Activated naive CD8-positive, alpha-beta T cell treated with anti-CD3 and anti-CD28 coated beads, Interleukin-2, amount 10 ng/mL, durations not matched to agents 7 days and 5 days (primary cell): ENCODE data around the gene LRRC8B. TPM values are rescaled to one million over a fixed set of nuclear protein-coding genes. Genes with fewer than 3 reads are reported as not detected.

Experiments used
- ATAC-seq: fragments of 150-1000 bp; cut with Tn5 transposase; one replicate; pipeline ENCODE4 v1.10.0; 2021; ENCODE audit warnings: low read depth, moderate library complexity
- POLR2A ChIA-PET: fragments of 350-600 bp; sonication (Branson Sonifier 250); formaldehyde crosslinking; loops from one replicate; lab custom pipeline; 2021; ENCODE audit warnings: antibody characterized with exemption; lab: Charles Lee
- DNase-seq: peaks from one replicate; pipeline ENCODE4 v3.0.0; 2021
- H3K27ac Mint-ChIP-seq: one replicate; pipeline ENCODE4 v1.8.0; 2022; ENCODE audit warnings: mild to moderate bottlenecking, mixed read lengths
- H3K27me3 Mint-ChIP-seq: one replicate; pipeline ENCODE4 v1.8.0; 2022; ENCODE audit warnings: mild to moderate bottlenecking, moderate library complexity, mixed read lengths
- H3K36me3 Mint-ChIP-seq: one replicate; pipeline ENCODE4 v1.8.0; 2021; ENCODE audit warnings: mild to moderate bottlenecking, mixed read lengths
- H3K4me1 Mint-ChIP-seq: one replicate; pipeline ENCODE4 v1.8.0; 2021; ENCODE audit warnings: mixed read lengths
- H3K4me3 Mint-ChIP-seq: one replicate; pipeline ENCODE4 v1.8.0; 2022; ENCODE audit warnings: mild to moderate bottlenecking, moderate library complexity, mixed read lengths
- H3K9me3 Mint-ChIP-seq: one replicate; pipeline ENCODE4 v1.8.0; 2021; ENCODE audit warnings: mixed read lengths
- total RNA-seq, 2 experiments: library from RNA; stranded (reverse); gene quantifications; one replicate each; pipeline ENCODE4 v1.2.3, GENCODE V29; 2021

The LRRC8B gene
- total RNA-seq, 2 experiments from 2014 or later = 12.8 to 13.9 TPM

DNA sequence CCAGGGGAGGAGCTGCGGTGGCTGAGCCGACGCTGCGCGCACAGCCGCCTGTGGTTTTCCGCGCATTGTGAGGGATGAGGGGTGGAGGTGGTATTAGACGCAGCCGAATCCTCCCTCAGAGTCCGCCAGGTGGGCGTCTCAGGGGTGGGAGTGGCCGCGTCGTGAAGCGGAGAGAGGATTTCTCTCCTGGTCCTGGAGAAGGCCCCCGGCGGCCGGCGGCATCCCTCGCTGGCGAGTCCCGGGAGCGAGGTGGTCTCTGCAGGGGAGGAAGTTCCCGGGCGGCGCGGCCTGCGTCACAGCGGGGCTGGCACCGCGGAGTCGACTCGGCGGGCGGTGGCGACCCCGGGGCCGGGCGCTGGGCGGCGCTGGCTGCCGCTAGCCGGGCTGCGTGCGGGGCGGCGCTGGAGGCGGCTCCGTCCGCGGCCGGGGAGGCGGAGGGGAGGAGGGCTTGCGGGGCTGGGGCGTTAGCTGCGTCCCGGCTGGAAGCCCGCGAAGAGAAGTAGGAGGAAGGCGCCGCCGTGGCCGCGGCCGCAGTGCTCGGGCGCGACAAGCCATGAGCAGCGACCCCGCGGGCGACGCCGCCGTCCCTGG lies 108.1 kb downstream of the LRRC8B start, which contains the start of gene LRRC8C:
Gene LRRC8C, plus strand, starts transcription at position 464 of the 591 bp plus-strand sequence. CDS start 53,354 bp downstream, outside the sequence.
- DNase-seq (peak; percentile 96), ATAC-seq (peak; percentile 84)
- peak within 1 kb of the TSS; percentile 92 for H3K27ac Mint-ChIP-seq
- peaks cover 23% of the 10 kb centered on the region for H3K36me3 Mint-ChIP-seq
- no peaks in the 10 kb centered on the region for H3K27me3 Mint-ChIP-seq
- peak within 1 kb of the TSS; percentile 95 for H3K4me3 Mint-ChIP-seq
- POLR2A ChIA-PET = interaction anchor here (0.6 to 11.1 kb wide), 15 partner anchors 9 to 134 kb away, joined by 3 to 98 read pairs (median 5); no protein-coding TSS in a partner anchor
- H3K4me1 Mint-ChIP-seq = peaks cover 67% of the 10 kb centered on the region
- no peaks in the 10 kb centered on the region for H3K9me3 Mint-ChIP-seq

DNA sequence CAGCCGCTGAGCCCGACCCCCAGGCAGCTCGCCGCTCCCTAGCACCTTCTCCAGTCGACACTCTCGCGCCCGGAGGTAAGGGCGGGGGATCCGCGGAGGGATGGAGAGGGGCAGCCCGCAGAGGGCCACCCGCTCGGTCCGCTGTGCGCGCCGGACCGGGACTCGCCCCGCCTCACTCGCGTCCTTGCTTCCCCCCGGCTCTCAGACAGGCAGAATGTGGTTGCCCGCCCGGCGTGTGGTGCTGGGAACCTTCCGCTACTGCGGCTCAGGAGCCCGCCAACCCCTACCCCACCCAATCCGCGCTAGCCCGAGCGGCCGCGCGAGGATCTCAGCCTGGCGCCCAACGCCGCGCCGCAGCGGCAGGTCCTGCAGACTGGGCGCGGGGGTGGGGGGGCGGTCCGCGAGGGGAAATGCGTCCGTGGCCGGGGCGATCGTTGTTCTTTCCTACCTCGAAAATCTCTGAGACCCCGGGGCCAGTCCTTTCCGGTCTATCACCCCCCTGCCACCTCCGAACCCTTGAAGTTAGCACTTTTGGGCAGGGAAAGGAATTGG lies 108.7 kb downstream of the LRRC8B start:
- Mint-ChIP-seq H3K4me1 (peaks cover 65% of the 10 kb centered on the region), H3K9me3 (no peaks in the 10 kb centered on the region), H3K4me3 (peak overlapping the region; percentile 95), H3K27ac (peak overlapping the region; percentile 92), H3K27me3 (no peaks in the 10 kb centered on the region), H3K36me3 (peaks cover 24% of the 10 kb centered on the region)
- ATAC-seq (peak; percentile 44), DNase-seq (peak; percentile 82)
- POLR2A ChIA-PET = interaction anchor here (0.6 to 11.1 kb wide), 14 partner anchors 9 to 133 kb away, joined by 3 to 98 read pairs (median 5); no protein-coding TSS in a partner anchor

DNA sequence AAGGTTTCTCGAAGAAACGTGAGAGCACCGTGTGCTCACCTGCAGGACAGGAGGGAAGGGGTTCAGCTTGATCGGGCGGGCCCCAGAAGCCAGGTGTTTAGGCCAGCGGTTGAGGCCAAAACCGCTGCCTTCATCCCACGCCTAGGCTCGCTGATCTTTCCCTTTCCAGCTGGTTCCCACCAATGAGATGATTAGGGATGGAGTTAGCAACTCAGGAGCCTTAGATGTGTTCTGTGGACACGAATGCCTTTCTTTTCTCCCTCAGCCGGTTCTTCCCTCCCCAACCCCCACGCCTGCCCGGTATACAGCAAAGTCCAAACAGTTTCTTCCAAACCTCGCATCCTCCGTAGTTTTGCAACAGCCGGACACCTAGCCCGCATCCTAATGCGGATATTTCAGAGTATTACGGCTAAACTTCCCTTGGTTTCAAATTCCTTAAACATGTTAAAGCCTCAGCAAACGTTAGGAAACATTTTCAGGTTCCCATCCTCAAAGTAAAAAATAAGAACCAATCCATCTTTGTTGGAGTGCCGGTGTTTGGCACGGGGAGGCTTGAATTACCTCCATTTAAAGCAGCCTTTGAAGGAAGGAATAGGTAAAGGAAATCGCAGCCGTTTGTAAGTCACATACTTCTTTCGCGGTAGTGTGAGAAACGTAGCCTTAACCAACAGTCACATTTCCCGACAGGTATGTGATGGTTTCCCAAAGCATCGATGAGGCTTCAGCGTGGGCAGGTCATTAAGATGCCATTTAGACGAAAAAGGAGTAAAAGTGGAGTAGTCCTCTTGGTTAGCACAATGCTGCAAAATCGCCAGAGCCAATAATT lies 109.4 kb downstream of the LRRC8B start:
- Mint-ChIP-seq H3K27ac (peak overlapping the region; percentile 92), H3K36me3 (peaks cover 20% of the 10 kb centered on the region), H3K4me1 (peaks cover 59% of the 10 kb centered on the region), H3K9me3 (no peaks in the 10 kb centered on the region), H3K4me3 (peak overlapping the region; percentile 95), H3K27me3 (no peaks in the 10 kb centered on the region)
- ATAC-seq (no peak), DNase-seq (peak; percentile 50)
- POLR2A ChIA-PET = interaction anchor here (0.6 to 11.1 kb wide), 9 partner anchors 21 to 129 kb away, joined by 3 to 98 read pairs (median 9); no protein-coding TSS in a partner anchor

DNA sequence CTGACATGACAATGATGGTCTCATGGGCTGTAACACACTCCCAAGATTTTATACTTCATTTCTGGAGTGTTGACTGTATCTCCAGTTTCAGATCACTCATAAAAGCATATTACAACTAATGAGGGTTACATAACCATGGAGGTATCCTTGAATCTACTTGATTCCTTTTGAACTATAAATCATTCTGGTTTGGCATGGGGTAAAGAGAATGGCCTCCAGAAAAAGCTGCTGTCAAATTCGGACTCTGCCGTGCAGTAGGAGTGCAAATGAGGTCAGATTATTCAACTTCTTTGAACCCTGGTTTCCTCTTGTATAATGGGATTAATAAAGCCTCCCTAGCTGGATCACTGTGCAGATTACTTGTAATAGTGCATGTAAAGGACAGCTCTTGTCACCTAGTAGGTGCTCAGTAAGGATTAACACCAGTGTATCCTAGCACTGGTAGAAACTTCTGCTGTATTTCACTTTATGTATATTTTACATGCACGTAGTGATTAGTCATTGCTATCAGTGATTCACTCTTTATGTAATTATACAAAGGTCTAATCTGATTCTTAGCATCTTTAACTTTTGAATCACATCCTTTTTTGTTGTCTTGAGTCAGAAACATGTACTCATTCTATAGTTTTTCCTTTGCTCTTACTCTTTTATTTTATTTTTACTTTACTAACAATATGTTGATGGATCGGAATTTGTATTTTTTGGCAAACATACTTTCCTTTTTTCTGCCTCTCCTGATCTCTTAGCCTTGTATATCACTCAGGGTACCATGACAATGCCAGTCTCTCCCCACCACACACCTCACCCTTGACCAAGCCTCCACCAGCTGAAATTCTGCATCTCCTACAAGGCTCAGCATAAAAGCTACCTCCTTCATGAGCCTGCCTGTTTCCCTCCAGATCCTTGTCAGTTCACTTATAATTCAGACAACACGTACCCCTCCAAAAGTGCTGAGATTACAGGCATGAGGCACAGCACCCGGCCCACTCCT lies 111.5 kb downstream of the LRRC8B start:
- Mint-ChIP-seq H3K36me3 (peaks cover 21% of the 10 kb centered on the region), H3K4me3 (peak overlapping the region; percentile 68), H3K9me3 (no peaks in the 10 kb centered on the region), H3K4me1 (peaks cover 49% of the 10 kb centered on the region), H3K27ac (peak overlapping the region; percentile 0), H3K27me3 (no peaks in the 10 kb centered on the region)
- ATAC-seq = no peak
- DNase-seq = no peak
- POLR2A ChIA-PET = interaction anchor here (0.9 to 11.1 kb wide), 4 partner anchors 17 to 127 kb away, joined by 3 to 98 read pairs (median 33); no protein-coding TSS in a partner anchor

DNA sequence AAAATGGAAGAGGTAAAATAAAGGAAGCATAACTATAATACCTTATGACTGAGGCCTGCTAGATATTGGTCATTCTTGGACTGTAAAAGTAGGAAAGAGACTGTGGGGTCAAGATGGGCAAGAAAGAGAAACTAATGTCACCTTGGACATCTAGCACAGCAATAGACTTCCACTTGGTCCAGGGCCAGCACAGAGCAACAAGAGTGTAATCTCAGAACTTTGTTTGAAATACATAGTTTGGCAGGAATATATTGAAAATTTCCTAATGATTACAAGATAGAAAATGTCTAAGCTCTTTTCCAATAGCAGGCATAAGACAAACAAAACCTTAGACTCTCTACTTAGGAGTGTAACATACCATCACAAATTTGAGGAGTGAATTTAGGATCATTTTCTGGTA lies 112.9 kb downstream of the LRRC8B start:
- no peaks in the 10 kb centered on the region for H3K9me3 Mint-ChIP-seq

DNA sequence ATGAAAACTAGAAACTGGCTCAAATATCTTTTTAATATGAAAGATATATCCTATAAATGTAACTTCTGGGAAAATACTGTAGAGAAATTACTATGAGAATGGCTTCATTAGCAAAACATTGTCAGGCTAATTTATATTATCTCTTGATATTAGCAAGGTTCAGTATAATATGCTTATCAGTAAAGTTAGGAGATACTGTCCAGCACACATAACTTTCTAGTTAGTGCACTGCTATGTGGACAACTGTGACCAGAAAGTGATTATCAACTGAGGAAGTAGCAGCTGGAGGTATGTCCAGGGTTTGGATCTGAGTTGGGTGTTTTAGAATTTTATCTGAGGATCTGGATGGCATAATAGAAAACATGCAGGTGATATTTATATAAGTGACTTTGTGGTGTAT lies 115.8 kb downstream of the LRRC8B start:
- Mint-ChIP-seq H3K4me1 (peaks cover 45% of the 10 kb centered on the region), H3K27ac (no peak overlapping the region), H3K4me3 (no peak overlapping the region), H3K36me3 (peaks cover 43% of the 10 kb centered on the region), H3K9me3 (peaks cover 5% of the 10 kb centered on the region), H3K27me3 (no peaks in the 10 kb centered on the region)
- no peak for ATAC-seq
- POLR2A ChIA-PET = no interaction called here
- no peak for DNase-seq

More for the DNA sequence above, 112.9 kb downstream of the LRRC8B start:
- POLR2A ChIA-PET = interaction anchor here (0.8 kb wide), 1 partner anchor 125 kb away, joined by 3 read pairs; no protein-coding TSS in a partner anchor
- Mint-ChIP-seq H3K4me1 (peaks cover 42% of the 10 kb centered on the region), H3K36me3 (peaks cover 32% of the 10 kb centered on the region), H3K27ac (peak overlapping the region; percentile 46), H3K4me3 (peak overlapping the region; percentile 33), H3K27me3 (no peaks in the 10 kb centered on the region)
- ATAC-seq (no peak), DNase-seq (no peak)

DNA sequence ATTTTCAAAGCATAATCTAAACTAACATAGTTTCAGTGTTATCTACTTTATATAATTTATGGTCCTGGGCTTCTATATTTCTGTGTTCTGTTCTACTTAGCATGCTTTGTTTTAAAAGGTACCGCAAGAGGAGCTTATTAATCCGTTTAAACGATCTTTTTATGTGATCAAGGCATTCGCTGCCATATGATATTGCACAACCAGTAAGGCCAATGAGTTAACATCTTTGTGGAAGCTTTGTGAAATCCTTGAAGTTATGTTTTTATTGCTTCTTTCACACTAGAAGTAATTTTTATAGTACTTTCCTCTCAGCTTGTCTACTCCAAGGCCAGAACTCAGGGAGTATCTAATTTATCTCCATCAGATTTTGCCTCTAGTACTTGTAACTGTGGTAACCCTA lies 117.2 kb downstream of the LRRC8B start:
- peaks cover 8% of the 10 kb centered on the region for H3K9me3 Mint-ChIP-seq
- no peak overlapping the region for H3K27ac Mint-ChIP-seq
- ATAC-seq = no peak
- H3K4me1 Mint-ChIP-seq = peaks cover 35% of the 10 kb centered on the region
- POLR2A ChIA-PET = no interaction called here
- H3K27me3 Mint-ChIP-seq = no peaks in the 10 kb centered on the region
- no peak overlapping the region for H3K4me3 Mint-ChIP-seq
- DNase-seq = no peak
- H3K36me3 Mint-ChIP-seq = peaks cover 50% of the 10 kb centered on the region

DNA sequence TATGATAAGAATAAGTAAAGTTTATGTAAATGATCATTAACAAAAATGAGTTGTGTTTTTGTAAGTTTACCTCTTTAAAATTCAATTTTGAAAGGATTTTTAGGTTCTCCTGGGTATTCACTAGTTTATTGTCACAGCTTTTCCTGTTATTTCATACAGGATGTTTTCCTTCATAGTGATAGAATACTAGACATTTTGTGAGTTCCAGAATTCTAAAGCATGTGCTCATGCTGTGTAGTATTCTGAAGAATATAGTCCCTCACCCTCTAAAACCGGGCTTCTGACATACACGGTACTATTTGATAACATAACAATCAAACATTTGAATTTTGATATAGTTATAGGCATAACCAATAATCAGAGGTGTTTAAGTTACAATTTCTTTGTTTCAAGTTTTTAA lies 118.9 kb downstream of the LRRC8B start:
- Mint-ChIP-seq H3K4me1 (peaks cover 25% of the 10 kb centered on the region), H3K27ac (no peak overlapping the region), H3K36me3 (peaks cover 50% of the 10 kb centered on the region), H3K4me3 (no peak overlapping the region), H3K9me3 (peaks cover 8% of the 10 kb centered on the region), H3K27me3 (no peaks in the 10 kb centered on the region)
- DNase-seq (no peak), ATAC-seq (no peak)
- POLR2A ChIA-PET = interaction anchor here (1.4 kb wide), 1 partner anchor 12 kb away, joined by 3 read pairs; no protein-coding TSS in a partner anchor

DNA sequence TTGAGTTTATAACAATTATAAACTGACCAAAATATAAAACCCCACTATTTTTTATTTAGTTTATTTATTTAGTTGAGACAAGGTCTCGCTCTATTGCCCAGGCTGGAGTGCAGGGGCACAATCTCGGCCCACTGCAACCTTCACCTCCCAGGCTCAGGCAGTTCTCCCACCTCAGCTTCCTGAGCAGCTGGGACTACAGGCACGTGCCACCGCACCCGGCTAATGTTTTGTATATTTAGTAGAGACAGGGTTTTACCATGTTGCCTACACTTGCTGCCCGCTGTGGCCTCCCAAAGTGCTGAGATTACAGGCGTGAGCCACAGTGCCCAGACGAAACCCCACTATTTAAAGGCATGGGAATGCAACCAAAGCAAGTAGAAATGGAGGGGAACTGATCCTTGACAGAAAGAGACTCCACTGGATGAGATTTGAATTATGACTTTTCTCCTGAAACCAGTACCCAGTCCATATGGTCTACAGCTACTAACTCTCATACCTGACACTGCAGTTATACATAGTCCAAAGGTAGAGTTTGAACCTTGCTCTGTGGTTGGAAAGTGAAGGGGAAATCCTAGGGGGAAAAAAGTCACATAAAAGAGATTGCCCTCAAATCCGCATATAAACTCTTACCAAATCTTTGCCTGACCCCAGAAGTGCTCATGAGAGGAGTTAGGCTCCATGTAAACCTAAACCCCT lies 119.6 kb downstream of the LRRC8B start:
- Mint-ChIP-seq H3K9me3 (peaks cover 8% of the 10 kb centered on the region), H3K27me3 (no peaks in the 10 kb centered on the region), H3K36me3 (peaks cover 50% of the 10 kb centered on the region), H3K4me1 (peaks cover 26% of the 10 kb centered on the region), H3K27ac (no peak overlapping the region), H3K4me3 (no peak overlapping the region)
- POLR2A ChIA-PET = interaction anchor here (1.4 kb wide), 1 partner anchor 12 kb away, joined by 3 read pairs; no protein-coding TSS in a partner anchor
- ATAC-seq (no peak), DNase-seq (no peak)

DNA sequence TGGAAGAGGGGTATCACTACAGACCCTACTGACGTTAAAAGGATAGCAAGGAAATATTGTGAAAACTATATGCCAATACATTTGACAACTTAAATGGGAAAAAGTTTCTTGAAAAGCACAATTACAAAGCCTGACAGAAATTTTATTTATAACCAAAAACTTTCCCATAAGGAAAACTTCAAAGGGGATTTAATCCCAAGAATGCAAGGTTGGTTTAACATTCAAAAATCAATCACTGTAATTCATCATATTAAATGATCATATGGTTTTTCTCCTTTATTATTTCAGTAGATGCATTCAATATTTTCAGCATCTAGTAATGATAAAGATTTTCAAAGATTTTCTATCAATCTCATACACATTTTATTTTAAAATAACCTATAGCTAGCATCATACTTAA lies 121.6 kb downstream of the LRRC8B start:
- Mint-ChIP-seq H3K36me3 (peaks cover 59% of the 10 kb centered on the region), H3K9me3 (peaks cover 8% of the 10 kb centered on the region), H3K4me1 (peaks cover 35% of the 10 kb centered on the region), H3K27ac (no peak overlapping the region), H3K27me3 (no peaks in the 10 kb centered on the region), H3K4me3 (no peak overlapping the region)
- DNase-seq (no peak), ATAC-seq (no peak)
- POLR2A ChIA-PET = no interaction called here
